Neutrophil (primary cell): ENCODE data around the gene IGF2R.

Experiments used
- H3K27ac ChIP-seq: fragments of 200-600 bp; sonication (generic); 2 replicates; pipeline ENCODE4 v1.5.1; 2016; ENCODE audit warnings: mild to moderate bottlenecking, moderate library complexity
- H3K27me3 ChIP-seq: fragments of 200-600 bp; sonication (generic); 2 replicates; pipeline ENCODE4 v1.6.0; 2016; ENCODE audit warnings: mild to moderate bottlenecking
- H3K36me3 ChIP-seq: fragments of 200-600 bp; sonication (generic); 2 replicates; pipeline ENCODE4 v1.5.1; 2017
- H3K4me1 ChIP-seq, 2 experiments: fragments of 200-600 bp in 1 of 2; sonication (generic) in 1 of 2; 1 replicate in 1 of 2; 2 replicates in 1 of 2; pipeline versions ENCODE4 v1.5.1 to v1.6.1; 2013 to 2016; ENCODE audit warnings: low read depth in 1 of 2, low read length in 1 of 2, mild to moderate bottlenecking in 1 of 2, moderate library complexity in 1 of 2; ENCODE audit not compliant: control insufficient read depth in 1 of 2, insufficient read depth in 1 of 2
- H3K4me3 ChIP-seq, 2 experiments: fragments of 200-600 bp in 1 of 2; sonication (generic) in 1 of 2; 1 replicate in 1 of 2; 2 replicates in 1 of 2; pipeline ENCODE4 v1.5.1; 2013 to 2016; ENCODE audit warnings: low read depth in 1 of 2, low read length in 1 of 2, mild to moderate bottlenecking in 1 of 2, moderate library complexity in 1 of 2
- H3K9me3 ChIP-seq: fragments of 200-600 bp; sonication (generic); 2 replicates; pipeline ENCODE4 v1.5.1; 2016
- TF ChIP-seq, protein P1 (sequence below): fragments of 200-600 bp; sonication (generic); IDR thresholded peaks from 2 replicates; pipeline ENCODE4 v1.5.1; 2016; ENCODE audit warnings: antibody characterized with exemption

Gene IGF2R

DNA sequence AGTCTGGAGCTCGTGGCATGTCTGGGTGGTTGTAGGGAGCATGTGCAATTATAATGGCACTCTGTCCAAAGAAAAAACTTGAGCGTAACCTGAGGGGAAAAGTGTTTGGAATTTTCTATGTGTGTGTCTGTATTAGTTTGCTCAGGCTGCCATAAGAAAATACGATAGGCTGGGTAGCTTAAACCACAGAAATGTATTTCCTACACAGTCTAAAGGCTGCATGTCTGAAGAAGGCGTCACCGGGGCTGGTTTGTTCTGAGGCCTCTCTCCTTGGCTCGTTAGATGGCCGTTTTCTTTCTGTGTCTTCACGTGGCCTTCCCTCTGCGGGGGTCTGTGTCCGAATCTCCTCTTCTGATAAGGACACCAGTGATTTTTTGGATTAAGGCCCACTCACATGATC, 59.0 kb downstream of the IGF2R start:
- TF ChIP-seq, protein P1, sequence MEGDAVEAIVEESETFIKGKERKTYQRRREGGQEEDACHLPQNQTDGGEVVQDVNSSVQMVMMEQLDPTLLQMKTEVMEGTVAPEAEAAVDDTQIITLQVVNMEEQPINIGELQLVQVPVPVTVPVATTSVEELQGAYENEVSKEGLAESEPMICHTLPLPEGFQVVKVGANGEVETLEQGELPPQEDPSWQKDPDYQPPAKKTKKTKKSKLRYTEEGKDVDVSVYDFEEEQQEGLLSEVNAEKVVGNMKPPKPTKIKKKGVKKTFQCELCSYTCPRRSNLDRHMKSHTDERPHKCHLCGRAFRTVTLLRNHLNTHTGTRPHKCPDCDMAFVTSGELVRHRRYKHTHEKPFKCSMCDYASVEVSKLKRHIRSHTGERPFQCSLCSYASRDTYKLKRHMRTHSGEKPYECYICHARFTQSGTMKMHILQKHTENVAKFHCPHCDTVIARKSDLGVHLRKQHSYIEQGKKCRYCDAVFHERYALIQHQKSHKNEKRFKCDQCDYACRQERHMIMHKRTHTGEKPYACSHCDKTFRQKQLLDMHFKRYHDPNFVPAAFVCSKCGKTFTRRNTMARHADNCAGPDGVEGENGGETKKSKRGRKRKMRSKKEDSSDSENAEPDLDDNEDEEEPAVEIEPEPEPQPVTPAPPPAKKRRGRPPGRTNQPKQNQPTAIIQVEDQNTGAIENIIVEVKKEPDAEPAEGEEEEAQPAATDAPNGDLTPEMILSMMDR: no peak
- no peaks in the 10 kb centered on the region for H3K9me3 ChIP-seq
- H3K27me3 ChIP-seq: no peaks in the 10 kb centered on the region
- peaks cover 100% of the 10 kb centered on the region for H3K36me3 ChIP-seq
- no peak overlapping the region for H3K27ac ChIP-seq
- no peaks in the 10 kb centered on the region for H3K4me1 ChIP-seq
- H3K4me3 ChIP-seq: no peak overlapping the region

DNA sequence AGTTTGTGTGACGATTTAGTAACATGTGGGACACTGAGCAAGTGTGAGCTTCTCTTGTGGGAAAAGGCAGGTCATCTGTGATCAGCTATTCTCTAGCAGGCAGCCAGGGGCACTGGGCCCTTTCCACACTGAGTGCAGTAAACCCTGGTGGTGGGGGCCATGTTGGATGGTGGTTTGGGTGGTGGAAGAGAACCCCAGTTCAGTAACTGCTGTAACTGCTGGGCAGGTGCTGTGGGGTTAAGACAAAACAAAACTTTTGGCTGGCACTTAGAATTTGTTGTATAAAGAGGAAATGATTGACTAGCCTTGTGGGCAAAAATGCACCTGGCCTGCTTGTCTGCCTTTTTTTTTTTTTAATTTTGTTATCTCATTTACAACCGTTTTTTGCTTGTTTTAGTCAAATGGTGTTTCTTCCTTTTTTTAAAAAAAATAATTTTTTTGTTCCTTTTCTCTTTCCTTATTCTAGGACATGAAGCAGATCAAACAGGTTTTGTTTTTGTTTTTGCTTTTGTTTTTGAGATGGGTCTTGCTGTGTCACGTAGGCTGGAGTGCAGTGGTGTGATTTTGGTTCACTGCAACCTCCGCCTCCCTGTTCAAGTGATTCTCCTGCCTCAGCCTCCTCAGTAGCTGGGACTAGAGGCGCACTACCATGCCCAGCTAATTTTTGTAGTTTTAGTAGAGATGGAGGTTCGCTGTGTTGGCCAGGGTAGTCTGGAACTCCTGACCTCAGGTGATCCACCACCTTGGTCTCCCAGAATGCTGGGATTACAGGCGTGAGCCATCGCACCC, 59.8 kb downstream of the IGF2R start:
- H3K27me3 ChIP-seq: no peaks in the 10 kb centered on the region
- H3K36me3 ChIP-seq: peaks cover 100% of the 10 kb centered on the region
- H3K4me1 ChIP-seq: no peaks in the 10 kb centered on the region
- H3K4me3 ChIP-seq: no peak overlapping the region
- H3K27ac ChIP-seq: peak overlapping the region; percentile 29
- peaks cover 5% of the 10 kb centered on the region for H3K9me3 ChIP-seq
- TF ChIP-seq, protein P1: no peak

DNA sequence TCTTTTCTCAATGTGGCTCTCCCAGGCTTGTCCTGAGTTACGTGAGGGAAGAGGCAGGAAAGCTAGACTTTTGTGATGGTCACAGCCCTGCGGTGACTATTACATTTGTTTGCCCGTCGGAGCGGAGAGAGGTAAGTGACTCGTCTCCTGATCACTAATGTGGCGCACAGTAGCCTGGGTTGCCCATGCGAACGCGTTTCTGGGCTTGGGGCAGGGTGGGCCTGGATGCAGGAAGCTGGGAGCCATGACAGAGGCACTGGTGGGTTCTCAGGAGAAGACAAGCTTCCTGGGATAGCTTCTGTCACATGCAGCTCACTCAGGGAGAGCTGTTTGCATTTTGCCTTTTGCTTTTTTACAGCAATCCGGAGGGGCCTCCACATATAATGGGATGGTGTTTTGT, 60.6 kb downstream of the IGF2R start:
- no peak overlapping the region for H3K27ac ChIP-seq
- TF ChIP-seq, protein P1: no peak

DNA sequence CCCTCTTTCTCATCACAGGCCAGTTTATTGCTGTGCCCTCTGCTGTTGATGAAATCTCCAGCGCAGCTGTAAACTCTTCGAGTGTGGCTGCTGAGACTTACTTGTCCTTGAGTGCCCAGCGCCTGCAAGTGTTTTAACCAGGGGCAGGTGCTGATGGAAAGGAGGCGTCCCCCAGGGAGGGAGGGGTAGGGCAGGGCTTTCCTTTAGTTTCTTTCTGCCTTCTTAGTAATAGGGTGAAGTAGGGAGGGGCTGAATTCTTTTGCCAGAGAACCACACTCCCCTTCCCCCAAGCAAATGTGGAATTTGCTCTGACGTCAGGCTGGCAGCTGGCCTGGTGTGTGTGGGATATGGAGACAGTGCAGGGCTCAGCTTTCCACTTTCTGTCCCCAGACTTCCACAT, 61.2 kb downstream of the IGF2R start:
- no peak overlapping the region for H3K4me3 ChIP-seq
- H3K4me1 ChIP-seq: no peaks in the 10 kb centered on the region
- H3K27ac ChIP-seq: no peak overlapping the region
- no peaks in the 10 kb centered on the region for H3K27me3 ChIP-seq
- peaks cover 5% of the 10 kb centered on the region for H3K9me3 ChIP-seq
- TF ChIP-seq, protein P1: no peak
- H3K36me3 ChIP-seq: peaks cover 100% of the 10 kb centered on the region

More for the DNA sequence above, 60.6 kb downstream of the IGF2R start:
- peaks cover 100% of the 10 kb centered on the region for H3K36me3 ChIP-seq
- no peaks in the 10 kb centered on the region for H3K4me1 ChIP-seq
- H3K4me3 ChIP-seq: no peak overlapping the region
- no peaks in the 10 kb centered on the region for H3K27me3 ChIP-seq
- peaks cover 5% of the 10 kb centered on the region for H3K9me3 ChIP-seq

DNA sequence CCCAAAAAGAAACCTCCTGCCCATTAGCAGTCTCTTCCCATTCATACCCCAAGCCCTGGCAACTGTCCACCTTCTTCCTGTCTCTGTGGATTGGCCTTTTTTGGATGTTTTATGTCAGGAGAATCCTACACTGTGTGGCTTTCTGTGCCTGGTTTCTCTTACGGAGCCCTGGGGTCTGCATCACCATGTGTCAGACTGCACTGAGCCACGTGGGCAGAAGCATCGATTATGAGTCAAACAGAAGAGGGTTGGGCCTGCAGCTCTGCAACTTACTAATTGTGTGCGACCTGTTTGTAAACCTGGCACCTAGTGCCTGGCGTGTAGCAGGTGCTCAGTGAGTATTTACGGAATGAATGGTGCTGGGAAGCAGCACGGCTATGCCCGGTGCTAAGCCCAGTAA, 62.6 kb downstream of the IGF2R start:
- Histone ChIP-seq H3K4me3 (no peak overlapping the region), H3K4me1 (no peaks in the 10 kb centered on the region), H3K27me3 (no peaks in the 10 kb centered on the region), H3K36me3 (peaks cover 100% of the 10 kb centered on the region), H3K9me3 (peaks cover 5% of the 10 kb centered on the region), H3K27ac (no peak overlapping the region)
- TF ChIP-seq, protein P1: no peak
